ENCODE measurements around the gene AGAP1. TPM values are rescaled to one million over a fixed set of nuclear protein-coding genes. Genes with fewer than 3 reads are reported as not detected.

AGAP1 gene
- total and polyA plus RNA-seq, 8 donors = 5.0 to 27.6 (median 17.4) TPM

DNA sequence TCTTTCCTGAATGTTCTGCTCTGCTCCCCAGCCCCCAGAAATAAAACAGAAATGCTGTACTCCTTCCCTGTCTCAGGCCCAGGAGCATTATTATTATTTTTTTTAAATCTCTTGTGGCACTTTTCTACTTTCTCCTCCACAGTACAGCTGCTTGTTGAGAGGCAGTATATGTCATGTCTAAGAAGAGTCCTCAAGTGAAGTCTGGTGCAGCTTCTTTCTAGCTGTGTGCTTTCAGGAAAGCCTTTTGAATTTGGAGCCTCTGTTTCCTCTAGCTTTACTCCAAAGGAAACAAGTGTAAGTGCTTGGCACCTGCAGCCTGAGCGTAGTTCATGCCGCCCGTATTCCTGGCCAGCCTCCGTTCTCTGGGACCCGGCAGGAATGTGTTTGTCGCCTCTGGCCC, 22.4 kb downstream of the AGAP1 start:
- Histone ChIP-seq H3K36me3 (no peaks in the 10 kb centered on the region), H3K4me3 (no peak overlapping the region), H3K9me3 (no peaks in the 10 kb centered on the region), H3K27me3 (no peaks in the 10 kb centered on the region), H3K4me1 (peaks cover 4 to 13% (median 10%) of the 10 kb centered on the region in 3 donors), H3K27ac (no peak overlapping the region)
- DNase-seq (no peak), ATAC-seq (no peak), FAIRE-seq (no peak)
- WGBS, 2 donors = 96% methylated on average over 6 of the region's 6 CpGs
- intact Hi-C loops (cut with DNase I) = no loop called here
- TF ChIP-seq, protein P1, sequence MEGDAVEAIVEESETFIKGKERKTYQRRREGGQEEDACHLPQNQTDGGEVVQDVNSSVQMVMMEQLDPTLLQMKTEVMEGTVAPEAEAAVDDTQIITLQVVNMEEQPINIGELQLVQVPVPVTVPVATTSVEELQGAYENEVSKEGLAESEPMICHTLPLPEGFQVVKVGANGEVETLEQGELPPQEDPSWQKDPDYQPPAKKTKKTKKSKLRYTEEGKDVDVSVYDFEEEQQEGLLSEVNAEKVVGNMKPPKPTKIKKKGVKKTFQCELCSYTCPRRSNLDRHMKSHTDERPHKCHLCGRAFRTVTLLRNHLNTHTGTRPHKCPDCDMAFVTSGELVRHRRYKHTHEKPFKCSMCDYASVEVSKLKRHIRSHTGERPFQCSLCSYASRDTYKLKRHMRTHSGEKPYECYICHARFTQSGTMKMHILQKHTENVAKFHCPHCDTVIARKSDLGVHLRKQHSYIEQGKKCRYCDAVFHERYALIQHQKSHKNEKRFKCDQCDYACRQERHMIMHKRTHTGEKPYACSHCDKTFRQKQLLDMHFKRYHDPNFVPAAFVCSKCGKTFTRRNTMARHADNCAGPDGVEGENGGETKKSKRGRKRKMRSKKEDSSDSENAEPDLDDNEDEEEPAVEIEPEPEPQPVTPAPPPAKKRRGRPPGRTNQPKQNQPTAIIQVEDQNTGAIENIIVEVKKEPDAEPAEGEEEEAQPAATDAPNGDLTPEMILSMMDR (IDR thresholded peaks at IDR 0.05) = no peak

DNA sequence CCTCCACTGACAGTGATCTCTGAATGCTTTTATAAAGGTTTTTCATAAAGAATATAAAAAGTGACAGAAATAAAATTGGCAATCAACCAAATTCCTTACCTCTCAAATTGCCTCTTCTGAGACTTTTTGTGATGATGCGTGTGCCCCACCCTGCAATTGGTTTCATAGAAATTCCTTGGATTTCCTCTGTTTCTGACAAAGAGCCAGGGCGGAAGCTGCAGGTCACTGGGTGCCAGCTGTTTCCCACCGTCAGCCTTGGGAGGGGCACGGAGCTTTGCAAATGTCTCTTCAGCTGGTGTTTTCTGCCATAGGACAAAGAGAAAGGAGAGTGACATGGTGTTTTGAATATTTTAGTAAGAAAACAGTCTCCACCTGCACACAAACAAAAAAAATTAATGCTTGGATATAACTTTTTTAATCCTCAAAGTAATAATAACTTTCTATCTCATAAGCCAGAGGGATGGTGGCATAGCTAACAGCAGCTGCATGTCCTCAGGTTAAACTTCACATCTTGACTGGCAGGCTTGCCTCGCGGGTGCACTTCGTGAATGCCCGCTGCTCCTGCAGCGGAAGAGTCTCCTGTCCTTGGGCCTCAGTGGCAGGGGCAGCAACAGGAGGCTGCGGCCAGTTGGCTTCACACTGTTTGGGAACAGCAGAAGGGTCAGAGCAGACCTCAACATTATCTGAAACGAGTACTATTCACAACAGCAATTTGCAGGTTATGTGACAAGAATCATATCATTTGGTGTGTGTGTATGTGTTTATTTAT, 24.7 kb downstream of the AGAP1 start:
- Histone ChIP-seq H3K4me3 (no peak overlapping the region), H3K9me3 (no peaks in the 10 kb centered on the region), H3K27me3 (no peaks in the 10 kb centered on the region), H3K36me3 (no peaks in the 10 kb centered on the region), H3K27ac (no peak overlapping the region), H3K4me1 (peaks cover 4 to 10% (median 6%) of the 10 kb centered on the region in 3 donors)
- peak in 1 of 6 donors; percentile 25 for DNase-seq
- FAIRE-seq = no peak
- ATAC-seq = no peak
- intact Hi-C loops (cut with DNase I) = no loop called here
- 51 to 57% methylated on average over 11 of the region's 11 CpGs for WGBS, 2 donors
- TF ChIP-seq, protein P1 (IDR thresholded peaks at IDR 0.05) = no peak

DNA sequence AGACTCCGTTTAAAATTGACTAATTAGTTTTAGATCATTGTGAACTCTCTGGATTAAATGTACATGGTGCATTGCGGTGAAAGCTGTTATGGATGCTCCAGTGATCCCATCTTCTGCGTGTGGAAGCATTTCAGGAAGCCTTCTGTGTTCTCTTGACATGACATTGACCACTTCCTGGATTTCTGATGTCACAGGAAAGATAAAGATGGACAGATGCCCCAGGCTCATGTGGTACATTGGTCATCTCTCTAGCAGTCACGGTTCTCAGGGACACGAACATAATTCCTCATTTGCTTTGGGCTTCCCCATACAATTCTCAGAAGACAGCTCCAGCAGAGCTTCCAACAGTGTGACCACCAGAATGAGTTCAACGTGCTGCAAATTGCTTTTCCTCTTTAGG, 26.9 kb downstream of the AGAP1 start:
- Histone ChIP-seq H3K4me1 (peaks cover 4 to 10% (median 6%) of the 10 kb centered on the region in 3 donors), H3K27ac (no peak overlapping the region), H3K27me3 (no peaks in the 10 kb centered on the region), H3K9me3 (no peaks in the 10 kb centered on the region), H3K36me3 (no peaks in the 10 kb centered on the region), H3K4me3 (no peak overlapping the region)
- WGBS, 2 donors = 77 to 80% methylated on average over 6 of the region's 6 CpGs
- DNase-seq (no peak), ATAC-seq (no peak), FAIRE-seq (no peak)
- intact Hi-C loops (cut with DNase I) = no loop called here
- TF ChIP-seq, protein P1 (IDR thresholded peaks at IDR 0.05) = no peak

DNA sequence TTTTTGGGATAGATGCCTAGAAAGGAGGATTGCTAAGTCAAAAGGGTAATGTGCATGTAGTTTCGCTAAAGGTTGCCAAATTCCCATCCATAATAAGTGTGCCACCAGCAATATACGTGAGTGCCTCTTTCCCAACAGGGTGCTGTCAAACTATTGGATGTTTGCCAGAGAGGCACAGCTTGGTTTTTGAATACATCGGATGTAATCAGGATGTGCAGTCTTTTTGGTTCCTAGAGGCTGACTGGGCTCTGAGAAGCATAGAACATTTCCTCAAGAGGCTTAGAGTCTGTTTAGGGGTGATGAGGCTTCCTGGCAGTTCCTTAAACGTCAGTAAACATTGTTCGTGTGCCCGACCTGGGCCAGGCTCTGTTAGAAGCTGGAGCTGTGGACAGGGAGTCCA, 28.0 kb downstream of the AGAP1 start:
- TF ChIP-seq, protein P1 (IDR thresholded peaks at IDR 0.05) = no peak
- no peaks in the 10 kb centered on the region for H3K9me3 ChIP-seq
- H3K36me3 ChIP-seq = no peaks in the 10 kb centered on the region
- DNase-seq (no peak), ATAC-seq (peak in 2 of 4 donors; percentile 17 to 35), FAIRE-seq (no peak)
- no peak overlapping the region for H3K4me3 ChIP-seq
- no peaks in the 10 kb centered on the region for H3K27me3 ChIP-seq
- intact Hi-C loops (cut with DNase I) = no loop called here
- WGBS, 2 donors = 58 to 61% methylated on average over 6 of the region's 6 CpGs
- H3K4me1 ChIP-seq = peaks cover 4 to 10% (median 6%) of the 10 kb centered on the region in 3 donors
- H3K27ac ChIP-seq = no peak overlapping the region

DNA sequence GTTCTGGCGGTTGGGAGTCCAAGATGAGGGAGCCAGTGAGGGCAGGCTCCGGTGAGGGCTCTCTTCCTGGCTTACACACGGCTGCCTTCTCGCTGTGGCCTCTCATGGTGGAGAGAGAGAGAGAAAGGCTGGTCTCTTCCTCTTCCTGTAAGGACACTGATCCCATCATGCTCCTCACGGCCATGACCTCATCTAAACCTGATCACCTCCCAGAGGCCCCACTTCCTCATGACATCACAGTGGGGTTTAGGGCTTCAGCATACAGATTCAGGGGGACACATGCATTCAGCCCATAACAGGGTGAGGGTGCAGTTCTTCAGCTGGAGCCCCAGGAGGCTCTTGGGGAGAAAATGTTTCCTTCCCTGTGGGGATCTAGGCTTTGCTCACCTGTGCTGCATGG, 29.2 kb downstream of the AGAP1 start:
- H3K27ac ChIP-seq = no peak overlapping the region

More for the DNA sequence above, 29.2 kb downstream of the AGAP1 start:
- DNase-seq (peak in 1 of 6 donors; percentile 7), ATAC-seq (peak in 1 of 4 donors; percentile 18), FAIRE-seq (no peak)
- TF ChIP-seq, protein P1 (IDR thresholded peaks at IDR 0.05) = no peak
- H3K9me3 ChIP-seq = no peaks in the 10 kb centered on the region
- H3K27me3 ChIP-seq = no peaks in the 10 kb centered on the region
- H3K36me3 ChIP-seq = no peaks in the 10 kb centered on the region
- intact Hi-C loops (cut with DNase I) = no loop called here
- no peak overlapping the region for H3K4me3 ChIP-seq
- WGBS, 2 donors = 97 to 100% methylated on average over 4 to 5 of the region's 5 CpGs
- peaks cover 4 to 6% (median 4%) of the 10 kb centered on the region in 3 donors for H3K4me1 ChIP-seq
